Activated CD8-positive, alpha-beta T cell treated with anti-CD3 and anti-CD28 coated beads for 36 hours (primary cell): Measurements from ENCODE around the gene RRAD. TPM values are rescaled to one million over a fixed set of nuclear protein-coding genes. Genes with fewer than 3 reads are reported as not detected.
"Not testable (repeated sequence)": the region's sequence is repeated elsewhere in the genome, so short reads cannot be mapped to it uniquely, and the experiment has no call there.

Experiments
- ATAC-seq: fragments of 200-7000 bp; cut with Tn5 transposase; one replicate; pipeline ENCODE4 v1.10.0; 2021; ENCODE audit warnings: mild to moderate bottlenecking, moderate library complexity
- CTCF ChIA-PET: fragments of 350-600 bp; sonication (Branson Sonifier 250); formaldehyde crosslinking; loops from one replicate; lab custom pipeline; 2021; ENCODE audit warnings: antibody characterized with exemption; lab: Charles Lee
- POLR2A ChIA-PET: fragments of 350-600 bp; sonication (Branson Sonifier 250); formaldehyde crosslinking; loops from one replicate; lab custom pipeline; 2021; ENCODE audit warnings: antibody characterized with exemption; lab: Charles Lee
- DNase-seq: peaks from one replicate; pipeline ENCODE4 v3.0.0-alpha.2; 2020
- H3K27ac Mint-ChIP-seq: one replicate; pipeline ENCODE4 v1.8.0; 2021; ENCODE audit warnings: mild to moderate bottlenecking, mixed read lengths
- H3K27me3 Mint-ChIP-seq: one replicate; pipeline ENCODE4 v1.8.0; 2021; ENCODE audit warnings: mixed read lengths
- H3K36me3 Mint-ChIP-seq: one replicate; pipeline ENCODE4 v1.8.0; 2021; ENCODE audit warnings: low read depth, mixed read lengths
- H3K4me1 Mint-ChIP-seq: one replicate; pipeline ENCODE4 v1.8.0; 2021; ENCODE audit warnings: low read depth, mixed read lengths
- H3K4me3 Mint-ChIP-seq: one replicate; pipeline ENCODE4 v1.8.0; 2021; ENCODE audit warnings: mild to moderate bottlenecking, moderate library complexity, mixed read lengths
- H3K9me3 Mint-ChIP-seq: one replicate; pipeline ENCODE4 v1.8.0; 2021; ENCODE audit warnings: mixed read lengths
- intact Hi-C: fragments of 100-400 bp; cut with micrococcal nuclease; formaldehyde crosslinking; loops from one replicate; pipeline ENCODE4 v1.10.0; 2022
- total RNA-seq, 2 experiments: library from RNA; stranded (reverse); gene quantifications; one replicate each; pipeline ENCODE4 v1.2.3, GENCODE V29; 2021
- TF ChIP-seq, protein P1 (sequence below): fragments of 200-600 bp; IDR thresholded peaks from one replicate; pipeline ENCODE4 v1.8.0; 2022; ENCODE audit warnings: antibody characterized with exemption, mild to moderate bottlenecking

Gene RRAD
- total RNA-seq, 2 experiments from 2014 or later, result 0.61 to 1.1 TPM

DNA sequence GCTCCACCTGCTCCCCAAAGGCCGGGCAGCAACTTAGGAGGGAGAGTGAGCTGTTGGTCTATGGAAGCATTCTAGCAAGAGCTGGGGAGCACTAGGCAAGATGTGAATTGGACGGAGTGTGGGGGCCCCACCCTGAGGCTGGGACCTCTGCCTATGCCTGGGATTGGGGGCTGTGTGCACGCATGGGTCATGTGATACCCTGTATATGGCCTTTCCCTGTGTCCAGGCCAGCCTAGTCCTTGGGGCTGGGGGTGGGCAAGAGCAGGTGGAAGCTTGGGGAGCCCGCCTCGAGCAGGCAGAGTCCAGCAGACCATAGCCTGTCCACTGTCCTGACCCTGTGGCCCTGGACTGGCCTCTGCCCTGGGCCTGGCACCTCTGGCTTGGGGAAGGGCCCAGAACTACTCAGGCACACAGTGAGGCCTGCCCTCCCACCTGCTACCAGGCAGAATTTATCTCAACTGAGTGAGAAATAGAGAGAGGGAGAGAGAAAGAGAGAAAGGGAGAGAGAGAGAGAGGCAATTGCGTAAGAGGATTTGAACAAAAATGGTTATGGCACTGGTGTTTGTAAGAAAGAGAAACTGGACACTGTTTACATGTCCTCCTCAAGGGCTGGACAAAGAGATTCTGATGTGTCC, 25.9 kb downstream of the RRAD start:
- intact Hi-C loops, result no loop called here
- POLR2A ChIA-PET, result interaction anchor here (1.0 to 6.3 kb wide), 2 partner anchors 10 to 18 kb away, joined by 3 to 28 read pairs; partner anchors contain the start of gene PDP2
- Mint-ChIP-seq H3K9me3 (no peaks in the 10 kb centered on the region), H3K4me3 (no peak overlapping the region), H3K4me1 (no peaks in the 10 kb centered on the region), H3K27ac (no peak overlapping the region), H3K36me3 (peaks cover 6% of the 10 kb centered on the region), H3K27me3 (no peaks in the 10 kb centered on the region)
- CTCF ChIA-PET, result no interaction called here
- TF ChIP-seq, protein P1, sequence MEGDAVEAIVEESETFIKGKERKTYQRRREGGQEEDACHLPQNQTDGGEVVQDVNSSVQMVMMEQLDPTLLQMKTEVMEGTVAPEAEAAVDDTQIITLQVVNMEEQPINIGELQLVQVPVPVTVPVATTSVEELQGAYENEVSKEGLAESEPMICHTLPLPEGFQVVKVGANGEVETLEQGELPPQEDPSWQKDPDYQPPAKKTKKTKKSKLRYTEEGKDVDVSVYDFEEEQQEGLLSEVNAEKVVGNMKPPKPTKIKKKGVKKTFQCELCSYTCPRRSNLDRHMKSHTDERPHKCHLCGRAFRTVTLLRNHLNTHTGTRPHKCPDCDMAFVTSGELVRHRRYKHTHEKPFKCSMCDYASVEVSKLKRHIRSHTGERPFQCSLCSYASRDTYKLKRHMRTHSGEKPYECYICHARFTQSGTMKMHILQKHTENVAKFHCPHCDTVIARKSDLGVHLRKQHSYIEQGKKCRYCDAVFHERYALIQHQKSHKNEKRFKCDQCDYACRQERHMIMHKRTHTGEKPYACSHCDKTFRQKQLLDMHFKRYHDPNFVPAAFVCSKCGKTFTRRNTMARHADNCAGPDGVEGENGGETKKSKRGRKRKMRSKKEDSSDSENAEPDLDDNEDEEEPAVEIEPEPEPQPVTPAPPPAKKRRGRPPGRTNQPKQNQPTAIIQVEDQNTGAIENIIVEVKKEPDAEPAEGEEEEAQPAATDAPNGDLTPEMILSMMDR, result no peak
- DNase-seq, result no peak
- ATAC-seq, result no peak

- H3K27ac Mint-ChIP-seq, result no peak overlapping the region
- CTCF ChIA-PET, result no interaction called here
- H3K4me1 Mint-ChIP-seq, result no peaks in the 10 kb centered on the region
- H3K9me3 Mint-ChIP-seq, result no peaks in the 10 kb centered on the region
- H3K4me3 Mint-ChIP-seq, result no peak overlapping the region
- H3K36me3 Mint-ChIP-seq, result peaks cover 6% of the 10 kb centered on the region
- intact Hi-C loops, result no loop called here
- DNase-seq (no peak), ATAC-seq (no peak)
- no peaks in the 10 kb centered on the region for H3K27me3 Mint-ChIP-seq
- TF ChIP-seq, protein P1, result no peak
- POLR2A ChIA-PET, result interaction anchor here (6.3 kb wide), 1 partner anchor 18 kb away, joined by 28 read pairs; the partner anchor contains the start of gene PDP2
Measured at GRCh38 chr16:66898933-66899309, 26.4 kb downstream of the RRAD start.

DNA sequence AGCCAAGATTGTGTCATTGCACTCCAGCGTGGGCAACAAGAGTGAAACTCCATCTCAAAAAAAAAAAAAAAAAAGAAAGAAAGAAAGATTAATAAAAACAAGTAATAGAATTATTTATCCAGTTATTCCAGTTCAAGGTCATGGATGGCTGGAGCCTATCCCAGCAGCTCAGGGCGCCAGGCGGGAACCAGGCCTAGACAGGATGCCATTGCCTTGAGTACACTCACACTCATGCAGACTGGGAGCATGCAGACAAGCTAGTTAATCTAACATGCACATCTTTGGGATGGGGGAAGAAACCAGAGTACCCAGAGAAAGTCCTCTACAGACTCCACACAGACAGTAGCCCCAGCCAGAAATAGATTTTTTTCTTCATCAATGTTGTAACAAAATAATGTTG, 27.1 kb downstream of the RRAD start:
- CTCF ChIA-PET, result interaction anchor here (2.0 kb wide), 1 partner anchor 8 kb away, joined by 5 read pairs; no protein-coding TSS in a partner anchor
- no peak for ATAC-seq
- H3K36me3 Mint-ChIP-seq, result peaks cover 6% of the 10 kb centered on the region

DNA sequence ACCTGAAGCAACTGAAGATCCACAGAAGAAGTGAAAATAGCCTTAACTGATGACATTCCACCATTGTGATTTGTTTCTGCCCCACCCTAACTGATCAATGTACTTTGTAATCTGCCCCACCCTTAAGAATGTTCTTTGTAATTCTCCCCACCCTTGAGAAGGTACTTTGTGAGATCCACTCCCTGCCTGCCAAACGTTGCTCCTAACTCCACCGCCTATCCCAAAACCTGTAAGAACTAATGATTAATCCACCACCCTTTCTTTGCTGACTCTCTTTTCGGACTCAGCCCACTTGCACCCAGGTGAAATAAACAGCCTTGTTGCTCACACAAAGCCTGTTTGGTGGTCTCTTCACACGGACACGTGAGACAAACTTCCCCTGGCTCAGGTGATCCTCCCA, 28.7 kb downstream of the RRAD start:
- ChIA-PET POLR2A (interaction anchor here (1.0 to 6.3 kb wide), 3 partner anchors 9 to 22 kb away, joined by 3 to 28 read pairs (median 3); partner anchors contain the start of gene PDP2), CTCF (interaction anchor here (0.6 to 4.3 kb wide), 9 partner anchors 10 to 560 kb away, joined by 3 to 54 read pairs (median 5); partner anchors contain the start of genes CES3 and RRAD)
- H3K36me3 Mint-ChIP-seq, H3K4me1 Mint-ChIP-seq, H3K27me3 Mint-ChIP-seq, H3K9me3 Mint-ChIP-seq, H3K4me3 Mint-ChIP-seq, H3K27ac Mint-ChIP-seq, ATAC-seq, DNase-seq, intact Hi-C loops: not testable (repeated sequence)

More for the DNA sequence above, 27.1 kb downstream of the RRAD start:
- TF ChIP-seq, protein P1, result no peak
- Mint-ChIP-seq H3K27me3 (no peaks in the 10 kb centered on the region), H3K4me1 (peaks cover under 1% of the 10 kb centered on the region), H3K4me3 (no peak overlapping the region), H3K27ac (no peak overlapping the region), H3K9me3 (no peaks in the 10 kb centered on the region)
- POLR2A ChIA-PET, result interaction anchor here (6.3 kb wide), 1 partner anchor 17 kb away, joined by 28 read pairs; the partner anchor contains the start of gene PDP2
- intact Hi-C loops, result no loop called here
- DNase-seq, result no peak

GRCh38 chr16:66895999-66896398, 29.3 kb downstream of the RRAD start:
- intact Hi-C loops, result no loop called here
- ATAC-seq (no peak), DNase-seq (no peak)
- Mint-ChIP-seq H3K36me3 (peaks cover 15% of the 10 kb centered on the region), H3K4me1 (peaks cover 3% of the 10 kb centered on the region), H3K4me3 (no peak overlapping the region), H3K9me3 (no peaks in the 10 kb centered on the region), H3K27ac (no peak overlapping the region), H3K27me3 (no peaks in the 10 kb centered on the region)
- ChIA-PET POLR2A (interaction anchor here (1.1 to 6.3 kb wide), 3 partner anchors 15 to 80 kb away, joined by 3 to 28 read pairs (median 3); partner anchors contain the start of gene PDP2), CTCF (interaction anchor here (0.5 to 4.3 kb wide), 18 partner anchors 8 to 259 kb away, joined by 3 to 54 read pairs (median 5); partner anchors contain the start of genes CDH16, CES3, CIAO2B and PDP2)
- TF ChIP-seq, protein P1, result no peak
